ENCODE data around the gene GOLGA8M. TPM values are rescaled to one million over a fixed set of nuclear protein-coding genes. Genes with fewer than 3 reads are reported as not detected.
"Not testable (repeated sequence)": the region's sequence is repeated elsewhere in the genome, so short reads cannot be mapped to it uniquely, and the experiment has no call there.

GOLGA8M gene
- total RNA-seq, 1 donor from 2014 or later, result 2.3 TPM

- not testable (repeated sequence) for DNase-seq (ENCODE audit: extremely low read depth, low read depth, low spot score)
Observed at GRCh38 chr15:28663717-28664116, 48.5 kb downstream of the GOLGA8M start.

- not testable (repeated sequence) for DNase-seq (ENCODE audit: extremely low read depth, low read depth, low spot score)
Observed at GRCh38 chr15:28660750-28661149, 51.5 kb downstream of the GOLGA8M start.

GRCh38 chr15:28656018-28656360 lies 56.2 kb downstream of the GOLGA8M start:
- not testable (repeated sequence) for DNase-seq (ENCODE audit: extremely low read depth, low read depth, low spot score)

GRCh38 chr15:28655329-28656017 lies 56.7 kb downstream of the GOLGA8M start:
- not testable (repeated sequence) for DNase-seq (ENCODE audit: extremely low read depth, low read depth, low spot score)

GRCh38 chr15:28654194-28654593 lies 58.0 kb downstream of the GOLGA8M start:
- not testable (repeated sequence) for DNase-seq (ENCODE audit: extremely low read depth, low read depth, low spot score)

- not testable (repeated sequence) for DNase-seq (ENCODE audit: extremely low read depth, low read depth, low spot score)
Observed at GRCh38 chr15:28652538-28652937, 59.7 kb downstream of the GOLGA8M start.

Other genes with a start within 250 kb of the GOLGA8M start
- gene GOLGA8G, start 179.4 kb downstream of the GOLGA8M start, total RNA-seq, result not detected in 2 replicates
- not detected in 2 replicates for gene GOLGA6L25, start 158.9 kb downstream of the GOLGA8M start, total RNA-seq
- gene GOLGA6L7, start 136.2 kb upstream of the GOLGA8M start, total RNA-seq, result not detected in 2 replicates
- gene APBA2, start 173.6 kb upstream of the GOLGA8M start, total RNA-seq, result 53.5 and 59.1 TPM in 2 replicates